HG02943 (cell line): ENCODE results near the gene GSE1.

ENCODE experiments used
- ATAC-seq: cut with Tn5 transposase; IDR thresholded peaks from one replicate; pipeline ENCODE4 v1.9.1; 2021; ENCODE audit warnings: mild to moderate bottlenecking, low read depth, moderate library complexity; ENCODE audit not compliant: unreplicated experiment

The GSE1 gene

GRCh38 chr16:85573696-85574641 lies 39.2 kb upstream of the GSE1 start:
- ATAC-seq = no peak

GRCh38 chr16:85574672-85575475 lies 38.2 kb upstream of the GSE1 start:
- no peak for ATAC-seq

GRCh38 chr16:85575920-85576319 lies 37.2 kb upstream of the GSE1 start:
- no peak for ATAC-seq

- ATAC-seq = no peak
Measured at GRCh38 chr16:85576944-85577343, 36.2 kb upstream of the GSE1 start.

DNA sequence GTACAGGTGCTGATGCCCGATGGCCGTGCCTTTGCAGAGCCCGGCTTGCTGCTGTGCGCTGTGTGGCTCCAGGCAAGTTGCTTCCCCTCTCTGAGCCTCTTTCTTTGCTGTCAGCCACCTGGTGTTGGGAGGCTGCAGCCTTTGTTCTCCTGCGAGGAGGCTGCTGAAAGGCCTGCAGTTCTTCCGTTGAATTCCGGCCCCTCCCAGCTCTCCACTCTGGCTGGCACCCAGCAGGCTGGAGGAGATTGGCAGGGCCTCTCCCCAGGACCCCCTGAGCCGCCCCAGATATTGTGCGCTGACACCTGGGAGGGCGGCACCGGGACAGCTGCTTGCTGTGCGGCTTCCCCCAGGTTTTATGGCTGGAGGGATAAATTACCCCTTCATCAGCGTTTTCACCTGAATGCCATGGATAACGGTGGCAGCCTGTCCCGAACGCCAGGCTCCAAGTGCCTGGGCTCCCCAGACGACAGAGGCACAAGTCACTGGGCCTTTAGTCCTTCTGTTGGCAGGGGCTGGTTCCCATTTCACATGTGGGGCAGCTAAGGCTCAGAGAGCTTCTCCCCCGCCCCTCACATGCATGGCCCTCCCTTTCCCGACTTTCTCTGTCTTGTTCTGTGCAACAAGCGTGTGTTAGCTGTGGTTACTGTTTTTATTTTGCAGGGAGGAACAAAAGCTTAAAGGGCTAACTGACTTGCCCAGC lies 35.1 kb upstream of the GSE1 start:
- no peak for ATAC-seq

DNA sequence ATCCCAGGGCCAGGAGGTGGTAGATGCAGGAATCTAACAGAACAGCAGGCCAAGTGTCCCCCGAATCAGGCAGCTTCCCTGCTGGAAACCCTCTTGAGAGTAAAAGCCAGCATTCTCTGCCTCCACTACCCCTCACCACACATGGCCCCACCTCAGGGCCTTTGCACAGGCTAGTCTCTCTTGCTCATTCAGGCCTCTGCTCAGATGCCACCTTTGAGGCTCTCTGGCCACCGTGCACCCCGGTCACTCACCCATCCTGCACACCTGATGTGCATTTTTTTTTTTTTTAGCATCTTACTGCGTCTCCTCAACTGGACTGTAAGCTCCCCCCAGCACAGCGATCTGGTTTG lies 34.5 kb upstream of the GSE1 start:
- no peak for ATAC-seq

- ATAC-seq = no peak
Measured at GRCh38 chr16:85579191-85579590, 33.9 kb upstream of the GSE1 start.

- no peak for ATAC-seq
Measured at GRCh38 chr16:85579923-85580580, 33.1 kb upstream of the GSE1 start.

GRCh38 chr16:85580684-85581083 lies 32.4 kb upstream of the GSE1 start:
- no peak for ATAC-seq

GRCh38 chr16:85582229-85582991 lies 30.7 kb upstream of the GSE1 start:
- ATAC-seq = no peak

DNA sequence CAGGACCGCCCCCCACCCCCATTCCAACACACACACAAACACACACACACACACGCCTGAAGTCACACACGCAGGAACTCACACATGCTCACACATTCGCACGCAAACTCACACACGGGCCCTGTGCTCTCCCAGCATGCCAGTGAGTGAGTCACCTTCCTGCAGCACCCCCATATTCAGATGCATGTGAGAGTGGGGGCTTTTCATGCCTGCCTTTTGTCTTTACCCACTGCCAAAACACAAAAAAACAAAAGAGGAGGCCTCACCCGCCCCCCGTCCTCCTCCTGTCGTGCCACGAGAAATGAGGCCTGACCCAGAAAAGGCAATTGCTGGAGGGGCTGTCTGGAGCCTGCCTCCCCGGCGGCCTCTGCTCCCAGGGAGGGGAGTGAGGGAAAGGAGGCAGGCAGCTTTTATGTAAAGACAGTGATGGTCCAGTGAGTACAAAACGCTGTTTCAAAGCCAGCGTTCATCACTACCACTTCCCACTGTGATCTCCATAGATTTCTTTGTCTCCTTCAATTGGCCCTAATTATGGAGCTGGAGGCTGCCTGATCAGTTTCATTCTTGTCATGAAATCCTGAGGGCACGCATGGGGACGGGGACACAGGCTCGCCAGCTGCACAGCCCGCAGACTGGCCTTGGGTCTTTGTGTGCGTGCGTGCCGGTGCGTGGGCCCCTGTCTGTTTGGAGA lies 29.5 kb upstream of the GSE1 start:
- ATAC-seq = no peak

GRCh38 chr16:85584267-85584666 lies 28.9 kb upstream of the GSE1 start:
- no peak for ATAC-seq

DNA sequence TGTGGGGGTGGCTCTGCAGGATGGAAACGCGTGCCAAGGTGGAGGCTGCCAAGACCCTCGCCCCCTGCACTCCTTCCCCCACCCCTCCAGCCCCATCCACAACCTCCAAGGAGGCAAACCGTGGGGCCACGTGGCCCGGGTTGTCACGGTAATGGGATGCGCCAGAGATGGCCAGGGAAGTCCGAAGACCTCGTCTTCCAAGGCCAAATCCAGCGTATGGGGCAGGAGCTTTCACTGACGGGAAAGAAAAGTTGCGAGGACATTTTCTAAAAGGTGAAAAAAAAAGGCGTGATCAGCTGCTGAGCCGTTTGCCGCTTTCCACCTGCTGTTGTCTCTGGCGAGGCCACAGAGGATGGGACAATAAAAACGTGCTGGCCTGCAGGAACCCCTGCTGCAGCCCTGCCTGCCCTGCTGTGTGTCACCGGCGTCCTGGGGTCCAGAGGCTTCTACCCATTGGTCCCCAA lies 28.3 kb upstream of the GSE1 start:
- no peak for ATAC-seq

DNA sequence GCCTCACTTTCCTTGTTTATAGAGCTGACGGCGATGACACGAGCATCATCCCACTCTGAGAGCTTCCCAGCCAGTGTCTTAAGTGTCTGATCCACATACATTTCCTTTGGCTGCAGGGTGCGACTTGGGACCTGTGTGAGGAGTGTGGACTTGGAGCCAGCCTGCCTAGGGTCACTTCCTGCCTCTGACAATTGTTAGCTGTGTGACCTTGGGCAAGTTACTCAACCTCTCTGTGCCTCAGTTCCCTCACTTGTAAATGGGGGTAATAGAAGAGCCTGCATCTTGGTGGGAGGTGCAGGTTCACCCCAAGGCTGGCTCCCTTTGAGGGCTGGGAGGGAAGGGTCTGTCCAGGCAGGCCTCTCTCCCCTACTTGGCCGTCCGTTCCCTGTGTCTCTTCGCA lies 27.4 kb upstream of the GSE1 start:
- no peak for ATAC-seq

GRCh38 chr16:85586380-85587104 lies 26.6 kb upstream of the GSE1 start:
- no peak for ATAC-seq

- ATAC-seq = no peak
Measured at GRCh38 chr16:85587762-85588556, 25.2 kb upstream of the GSE1 start.

DNA sequence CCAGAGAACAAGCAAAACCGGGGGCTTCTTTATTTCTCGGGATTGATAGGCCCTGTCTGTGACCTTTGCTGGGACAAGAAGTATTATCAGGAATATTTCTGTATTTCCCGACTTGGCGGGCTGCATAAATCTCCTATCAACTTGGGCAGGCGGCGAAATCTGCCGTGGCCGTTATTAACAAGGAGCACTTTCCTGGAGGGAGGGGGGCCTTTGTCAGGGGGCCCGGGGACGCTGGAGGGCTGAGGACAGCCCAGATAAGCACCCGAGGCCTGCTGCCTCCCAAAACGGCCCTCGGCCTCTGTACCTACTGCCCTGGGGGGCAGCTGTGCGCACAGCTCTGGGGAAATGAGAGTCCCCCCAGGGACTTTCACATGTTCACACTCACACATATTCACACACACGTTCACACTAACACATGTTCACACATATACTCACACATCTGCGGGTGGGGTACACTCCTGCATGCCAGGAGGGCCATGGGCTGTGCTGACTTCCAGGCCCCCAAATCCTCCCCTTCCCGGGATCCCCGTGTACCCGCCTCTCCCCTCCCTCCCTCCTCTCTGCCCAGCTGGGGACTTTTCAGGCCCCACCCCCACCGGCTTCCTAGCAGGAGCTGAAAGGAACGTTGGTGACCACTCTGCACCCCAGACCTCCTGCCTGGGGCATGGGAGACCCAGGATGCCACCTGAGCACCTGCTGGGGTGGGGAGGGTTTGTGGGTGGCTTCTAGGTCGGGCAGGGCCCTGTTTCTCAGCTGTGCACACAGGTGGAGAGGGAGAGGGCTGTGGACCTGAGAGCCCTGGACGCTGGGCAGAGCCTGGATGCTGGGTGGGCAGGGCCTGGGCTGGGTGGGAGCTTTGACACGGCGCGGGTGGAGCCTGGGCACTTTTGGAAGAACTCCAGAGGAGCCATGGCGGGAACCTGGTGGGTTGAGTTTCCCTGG lies 24.3 kb upstream of the GSE1 start:
- ATAC-seq = no peak
